Esophagus squamous epithelium (tissue), 5 donors: ENCODE data around the gene CHTOP. TPM values are rescaled to one million over a fixed set of nuclear protein-coding genes. Genes with fewer than 3 reads are reported as not detected.

ENCODE experiments used
- DNase-seq: peaks from one replicate; lab custom pipeline; 2025; lab: John Stamatoyannopoulos, UW
- H3K27ac ChIP-seq, 4 donors: fragments of 200-600 bp; sonication (generic); one replicate each; pipeline ENCODE4 v1.5.1; 2016 to 2019; ENCODE audit warnings: mild to moderate bottlenecking in 1 of 4
- H3K27me3 ChIP-seq, 4 donors: fragments of 200-600 bp; sonication (generic); 1 replicate in 3 of 4; 2 replicates in 1 of 4; pipeline versions ENCODE4 v1.5.1 to v1.6.0; 2017 to 2021; ENCODE audit warnings: antibody characterized with exemption in 1 of 4
- H3K36me3 ChIP-seq, 3 donors: fragments of 200-600 bp; sonication (generic); one replicate each; pipeline ENCODE4 v1.5.1; 2016 to 2019
- H3K4me1 ChIP-seq, 3 donors: fragments of 200-600 bp; sonication (generic); one replicate each; pipeline ENCODE4 v1.5.1; 2017 to 2019
- H3K4me3 ChIP-seq, 4 donors: fragments of 200-600 bp; sonication (generic); 1 replicate in 3 of 4; 2 replicates in 1 of 4; pipeline ENCODE4 v1.5.1; 2016 to 2019; ENCODE audit warnings: mild to moderate bottlenecking in 2 of 4, moderate library complexity in 1 of 4
- H3K9me3 ChIP-seq, 3 donors: fragments of 200-600 bp; sonication (generic); one replicate each; pipeline ENCODE4 v1.5.1; 2016 to 2019
- POLR2A ChIP-seq, 4 donors: fragments of 450-650 bp; IDR thresholded peaks; one replicate each; pipeline ENCODE4 v1.6.1; 2017; ENCODE audit warnings: antibody characterized with exemption in 4 of 4, mild to moderate bottlenecking in 4 of 4, moderate library complexity in 3 of 4
- WGBS, 2 donors: methylation state at CpG; one replicate each; pipeline ENCODE4 v1.1.5; 2018; 5-methylcytosine and 5-hydroxymethylcytosine counted together
- intact Hi-C: fragments of 100-400 bp; cut with DNase I; formaldehyde crosslinking; loops from one replicate; pipeline ENCODE4 v1.15.0; 2022
- total RNA-seq, 4 donors: library from RNA; depleted of rRNA; stranded (reverse); fragments of >200 nt; gene quantifications; one replicate each; pipeline ENCODE4 v1.1.0, GENCODE V29; 2016
- TF ChIP-seq, protein P1 (sequence below), 6 experiments: fragments of 450-650 bp in 4 of 6; fragments of 200-600 bp in 2 of 6; sonication (generic) in 2 of 6; IDR thresholded peaks; one replicate each; pipeline ENCODE4 v1.5.1; 2016 to 2019; ENCODE audit warnings: antibody characterized with exemption in 6 of 6, mild to moderate bottlenecking in 4 of 6, moderate library complexity in 4 of 6
- donor health status: DM: yes; HTN: yes; CAD: no.

The CHTOP gene
- total RNA-seq, 4 donors from 2014 or later, result 35.0 to 58.9 (median 47.3) TPM

DNA sequence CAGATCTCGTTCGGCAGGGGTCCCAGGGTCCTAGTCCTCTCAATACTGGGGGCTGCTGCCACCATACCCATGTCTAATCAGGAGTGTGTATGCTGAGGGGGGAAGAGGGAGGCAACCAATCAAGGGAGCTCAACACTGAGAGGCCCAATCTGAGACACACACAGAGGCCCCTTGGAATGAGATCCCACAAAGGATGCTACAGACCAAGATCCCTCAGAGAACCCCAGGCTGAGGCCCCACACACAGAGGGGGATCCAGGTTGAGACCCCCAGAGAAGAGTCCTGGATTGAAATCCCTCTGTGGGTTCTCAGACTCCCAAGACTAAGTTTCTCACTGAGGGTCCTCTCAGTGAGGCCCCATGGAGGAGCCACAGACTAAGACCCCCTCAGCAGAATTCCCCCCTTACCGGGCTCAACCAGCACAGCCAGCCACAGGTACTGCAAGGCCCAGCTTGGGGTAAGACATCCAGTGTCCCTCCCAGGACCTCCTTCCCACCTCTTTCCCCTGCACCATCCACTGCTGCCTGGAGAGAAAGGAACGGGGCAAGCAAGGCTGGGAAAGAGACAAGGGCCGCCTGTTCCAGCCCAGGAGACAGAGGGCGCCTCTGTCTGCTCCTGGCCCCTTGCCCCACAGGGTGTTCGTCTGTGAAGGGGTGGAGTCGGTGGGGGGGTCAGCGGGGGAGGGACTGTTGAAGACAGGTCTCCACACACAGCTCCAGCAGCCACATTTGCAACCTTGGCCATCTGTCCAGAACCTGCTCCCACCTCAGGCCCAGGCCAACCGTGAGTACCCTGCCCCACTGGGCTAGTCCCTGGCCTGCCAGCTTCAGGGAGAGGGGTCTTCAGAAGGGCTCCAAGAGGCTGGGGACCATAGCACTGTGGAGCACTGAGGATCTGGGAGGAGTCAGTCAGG is 5.9 kb upstream of the CHTOP start, which contains the start of gene S100A1:
TSS of gene S100A1 (plus strand) at position 720 of the 912 bp plus-strand sequence. CDS start 2,088 bp downstream, outside the sequence.
- TF ChIP-seq, protein P1, sequence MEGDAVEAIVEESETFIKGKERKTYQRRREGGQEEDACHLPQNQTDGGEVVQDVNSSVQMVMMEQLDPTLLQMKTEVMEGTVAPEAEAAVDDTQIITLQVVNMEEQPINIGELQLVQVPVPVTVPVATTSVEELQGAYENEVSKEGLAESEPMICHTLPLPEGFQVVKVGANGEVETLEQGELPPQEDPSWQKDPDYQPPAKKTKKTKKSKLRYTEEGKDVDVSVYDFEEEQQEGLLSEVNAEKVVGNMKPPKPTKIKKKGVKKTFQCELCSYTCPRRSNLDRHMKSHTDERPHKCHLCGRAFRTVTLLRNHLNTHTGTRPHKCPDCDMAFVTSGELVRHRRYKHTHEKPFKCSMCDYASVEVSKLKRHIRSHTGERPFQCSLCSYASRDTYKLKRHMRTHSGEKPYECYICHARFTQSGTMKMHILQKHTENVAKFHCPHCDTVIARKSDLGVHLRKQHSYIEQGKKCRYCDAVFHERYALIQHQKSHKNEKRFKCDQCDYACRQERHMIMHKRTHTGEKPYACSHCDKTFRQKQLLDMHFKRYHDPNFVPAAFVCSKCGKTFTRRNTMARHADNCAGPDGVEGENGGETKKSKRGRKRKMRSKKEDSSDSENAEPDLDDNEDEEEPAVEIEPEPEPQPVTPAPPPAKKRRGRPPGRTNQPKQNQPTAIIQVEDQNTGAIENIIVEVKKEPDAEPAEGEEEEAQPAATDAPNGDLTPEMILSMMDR (IDR thresholded peaks at IDR 0.05), result peak in 1 of 6 experiments; percentile 53
- TF ChIP-seq POLR2A (IDR thresholded peaks at IDR 0.05), result no peak

DNA sequence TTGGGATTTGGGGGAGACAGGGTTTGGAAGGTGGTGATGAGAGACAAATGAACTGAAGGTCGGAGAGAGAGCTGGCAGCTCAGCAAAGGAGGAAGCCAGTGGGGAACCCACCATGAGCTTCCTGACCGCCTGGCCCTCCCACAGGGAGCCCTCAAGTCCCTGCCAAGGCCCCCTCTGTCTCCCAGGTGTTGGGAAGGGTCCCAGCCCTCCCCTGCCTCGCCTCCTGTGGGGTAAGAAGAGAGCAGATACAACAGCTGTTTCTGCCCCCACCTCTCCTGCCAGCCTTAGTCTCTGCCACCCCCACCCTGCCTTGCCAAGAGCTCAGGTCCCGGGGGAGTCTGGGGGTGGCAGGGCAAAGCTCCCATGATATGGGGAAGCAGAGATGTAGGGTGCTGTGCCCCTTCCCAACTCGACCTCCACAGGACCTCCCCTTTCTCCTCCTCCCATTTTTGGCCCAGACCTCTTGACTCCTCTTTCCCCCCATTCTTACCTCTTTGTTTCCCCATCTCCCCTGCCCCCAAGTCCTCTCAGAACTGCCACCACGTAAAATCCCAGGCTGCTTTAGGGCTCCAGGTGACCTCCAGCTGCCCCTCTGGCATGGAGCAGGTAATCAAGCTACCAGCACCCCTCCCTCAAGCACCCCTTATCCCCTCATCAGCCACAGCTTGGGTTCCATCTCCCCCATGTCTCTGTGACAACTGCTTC is 5.1 kb upstream of the CHTOP start:
- Histone ChIP-seq H3K27me3 (no peaks in the 10 kb centered on the region), H3K4me1 (peaks cover 27 to 56% (median 31%) of the 10 kb centered on the region in 3 donors), H3K4me3 (no peak overlapping the region), H3K9me3 (no peaks in the 10 kb centered on the region), H3K36me3 (peaks cover 0 to 12% (median 0%) of the 10 kb centered on the region in 3 donors), H3K27ac (peak overlapping the region in 3 of 4 donors; percentile 85 to 96 (median 91))
- no peak for DNase-seq
- TF ChIP-seq, protein P1 (IDR thresholded peaks at IDR 0.05), result no peak
- no peak for TF ChIP-seq POLR2A (IDR thresholded peaks at IDR 0.05)
- 70 to 75% methylated on average over 5 of the region's 6 CpGs for WGBS, 2 donors
- intact Hi-C loops, result no loop called here

More for the DNA sequence above, 5.9 kb upstream of the CHTOP start, which contains the start of gene S100A1:
- 40 to 45% methylated on average over 3 to 8 of the region's 10 CpGs for WGBS, 2 donors
- H3K4me1 ChIP-seq, result peaks cover 21 to 49% (median 24%) of the 10 kb centered on the region in 3 donors
- peak within 1 kb of the TSS; percentile 83 to 96 (median 88) for H3K27ac ChIP-seq
- no peak for DNase-seq
- H3K9me3 ChIP-seq, result no peaks in the 10 kb centered on the region
- H3K4me3 ChIP-seq, result peak within 1 kb of the TSS; percentile 34 to 73 (median 54)
- peaks cover 0 to 18% (median 0%) of the 10 kb centered on the region in 3 donors for H3K36me3 ChIP-seq
- intact Hi-C loops, result no loop called here
- H3K27me3 ChIP-seq, result no peaks in the 10 kb centered on the region

DNA sequence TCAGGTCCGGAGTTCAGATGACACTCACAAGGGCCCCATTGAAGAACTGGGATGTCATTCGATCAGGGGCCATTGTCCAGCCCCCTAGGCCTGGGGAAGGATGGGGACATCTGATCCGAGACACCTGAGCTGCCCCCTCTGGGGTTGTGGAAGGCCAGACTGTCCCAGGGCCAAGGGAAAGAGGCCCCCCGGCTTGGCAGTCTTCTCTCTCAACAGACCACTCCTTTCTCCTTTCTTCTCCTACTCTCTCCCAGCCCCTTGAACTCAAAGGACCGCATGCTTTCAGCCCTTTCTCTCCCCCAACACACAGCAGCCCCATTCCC is 4.6 kb upstream of the CHTOP start:
- H3K27ac ChIP-seq, result no peak overlapping the region
- no peaks in the 10 kb centered on the region for H3K9me3 ChIP-seq
- H3K27me3 ChIP-seq, result no peaks in the 10 kb centered on the region
- DNase-seq, result no peak
- H3K36me3 ChIP-seq, result peaks cover 0 to 12% (median 0%) of the 10 kb centered on the region in 3 donors
- TF ChIP-seq POLR2A (IDR thresholded peaks at IDR 0.05), result no peak
- TF ChIP-seq, protein P1 (IDR thresholded peaks at IDR 0.05), result no peak
- WGBS, 2 donors, result 87 to 90% methylated on average over 4 to 5 of the region's 5 CpGs
- intact Hi-C loops, result no loop called here
- H3K4me3 ChIP-seq, result no peak overlapping the region
- H3K4me1 ChIP-seq, result peaks cover 27 to 56% (median 31%) of the 10 kb centered on the region in 3 donors

DNA sequence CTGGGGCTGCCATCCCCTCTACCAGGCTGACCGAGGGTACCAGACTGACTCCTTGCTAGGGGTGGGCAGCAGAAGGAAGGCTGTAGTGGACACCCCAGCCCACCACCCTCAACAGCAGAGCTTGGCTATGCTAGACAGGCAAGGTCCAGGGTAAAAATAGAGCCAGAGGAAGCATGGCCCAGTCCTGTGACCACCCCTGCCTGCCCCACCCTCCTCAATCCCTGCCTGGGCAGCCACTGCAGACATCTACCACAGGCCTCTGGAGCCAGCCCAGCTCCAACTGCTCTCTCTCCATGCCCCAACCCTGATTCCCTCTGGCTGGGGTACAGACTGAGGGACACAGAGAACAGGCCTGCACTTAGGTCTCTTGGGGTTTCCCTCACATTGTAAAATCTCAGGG is 3.9 kb upstream of the CHTOP start:
- Histone ChIP-seq H3K27me3 (no peaks in the 10 kb centered on the region), H3K36me3 (peaks cover 0 to 7% (median 0%) of the 10 kb centered on the region in 3 donors), H3K4me1 (peaks cover 28 to 56% (median 31%) of the 10 kb centered on the region in 3 donors), H3K9me3 (no peaks in the 10 kb centered on the region), H3K4me3 (no peak overlapping the region), H3K27ac (peak overlapping the region in 1 of 4 donors; percentile 48)
- no peak for DNase-seq
- intact Hi-C loops, result no loop called here
- 80 to 83% methylated on average over 1 of the region's 1 CpG for WGBS, 2 donors
- TF ChIP-seq, protein P1 (IDR thresholded peaks at IDR 0.05), result no peak
- TF ChIP-seq POLR2A (IDR thresholded peaks at IDR 0.05), result no peak
